Endothelial cell of umbilical vein (primary cell): ENCODE measurements around the gene METTL15. TPM values are rescaled to one million over a fixed set of nuclear protein-coding genes. Genes with fewer than 3 reads are reported as not detected.

Experiments
- BruUV-seq: library from RNA; stranded (reverse); fragments of 400-500 nt; replicated peaks from 2 replicates; lab custom pipeline; 2021; lab: Mats Ljungman, UMichigan
- CTCF ChIA-PET: fragments of 300-600, 350-600 bp; sonication (Branson Sonifier 250); formaldehyde crosslinking; loops from one replicate; lab custom pipeline; 2021; ENCODE audit warnings: antibody characterized with exemption, inconsistent platforms; lab: Charles Lee
- POLR2A ChIA-PET: fragments of 300-600, 350-600 bp; sonication (Branson Sonifier 250); formaldehyde crosslinking; loops from one replicate; lab custom pipeline; 2021; ENCODE audit warnings: antibody characterized with exemption, inconsistent platforms; lab: Charles Lee
- DNase-seq: peaks from one replicate; pipeline ENCODE4 v3.0.0-alpha.2; 2011; ENCODE audit warnings: low read depth, low spot score
- FAIRE-seq: peaks from 2 replicates; lab custom pipeline; 2011; peaks lifted over from hg19 to GRCh38; lab: Jason Lieb, UNC
- H2AFZ ChIP-seq: 2 replicates; pipeline ENCODE4 v1.6.0; 2012; ENCODE audit warnings: low read depth, low read length, control low read depth, inconsistent platforms
- H3K27ac ChIP-seq: 2 replicates; pipeline ENCODE4 v1.5.1; 2011; ENCODE audit warnings: low read depth, mild to moderate bottlenecking, control low read depth, low read length, moderate library complexity; ENCODE audit not compliant: insufficient read depth
- H3K27me3 ChIP-seq, 2 experiments: 2 replicates each; pipeline versions ENCODE4 v1.6.0 to v1.6.1; 2011; ENCODE audit warnings: low read length in 2 of 2, mixed read lengths in 1 of 2; ENCODE audit not compliant: control insufficient read depth in 2 of 2, insufficient read depth in 2 of 2
- H3K36me3 ChIP-seq, 2 experiments: 2 replicates in 1 of 2; 3 replicates in 1 of 2; pipeline ENCODE4 v1.5.1; 2011; ENCODE audit warnings: low read length in 2 of 2, mild to moderate bottlenecking in 1 of 2, moderate library complexity in 1 of 2; ENCODE audit not compliant: control insufficient read depth in 2 of 2, insufficient read depth in 2 of 2; ENCODE audit errors: extremely low read depth in 1 of 2
- H3K4me1 ChIP-seq: 3 replicates; pipeline ENCODE4 v1.5.1; 2011; ENCODE audit warnings: mild to moderate bottlenecking, low read length; ENCODE audit not compliant: control insufficient read depth, insufficient read depth; ENCODE audit errors: extremely low read depth
- H3K4me2 ChIP-seq: 2 replicates; pipeline ENCODE4 v1.6.1; 2011; ENCODE audit warnings: low read length, control low read depth, mixed read lengths; ENCODE audit not compliant: insufficient read depth
- H3K4me3 ChIP-seq, 3 experiments: fragments of 200-600 bp in 1 of 3; sonication (generic), shearing (Covaris generic) in 1 of 3; replicated peaks in 1 of 3; 2 replicates each; pipeline ENCODE4 v1.5.1; 2011 to 2016; ENCODE audit warnings: control low read depth in 3 of 3, low read length in 3 of 3, mild to moderate bottlenecking in 2 of 3, inconsistent platforms in 1 of 3, low read depth in 1 of 3, moderate library complexity in 1 of 3; ENCODE audit not compliant: insufficient read depth in 1 of 3
- H3K79me2 ChIP-seq: 2 replicates; pipeline ENCODE4 v1.6.0; 2012; ENCODE audit warnings: low read length, inconsistent platforms; ENCODE audit not compliant: control insufficient read depth, insufficient read depth
- H3K9ac ChIP-seq: replicated peaks from 2 replicates; pipeline ENCODE3; 2011; ENCODE audit warnings: low read length, control low read depth; ENCODE audit not compliant: insufficient read depth; ENCODE audit errors: extremely low read depth
- H3K9me1 ChIP-seq: replicated peaks from 3 replicates; pipeline ENCODE4 v1.6.0; 2011; ENCODE audit warnings: mild to moderate bottlenecking, low read length; ENCODE audit not compliant: control insufficient read depth, insufficient read depth; ENCODE audit errors: extremely low read depth
- H3K9me3 ChIP-seq: replicated peaks from 2 replicates; pipeline ENCODE4 v1.5.1; 2012; ENCODE audit warnings: low read length, inconsistent platforms; ENCODE audit not compliant: control insufficient read depth, insufficient read depth
- H4K20me1 ChIP-seq: replicated peaks from 2 replicates; pipeline ENCODE3; 2011; ENCODE audit warnings: mild to moderate bottlenecking, low read length; ENCODE audit not compliant: control insufficient read depth, insufficient read depth; ENCODE audit errors: extremely low read depth
- CTCF ChIP-seq, 2 donors: IDR thresholded peaks; 1 replicate in 1 of 2; 2 replicates in 1 of 2; pipeline ENCODE4 v1.5.1; 2011; ENCODE audit warnings: low read length in 2 of 2, mild to moderate bottlenecking in 2 of 2, moderate library complexity in 2 of 2, control low read depth in 1 of 2, inconsistent platforms in 1 of 2, low read depth in 1 of 2; ENCODE audit not compliant: insufficient read depth in 1 of 2; ENCODE audit errors: extremely low read depth in 1 of 2
- EZH2 ChIP-seq: IDR thresholded peaks from 2 replicates; pipeline ENCODE4 v1.6.1; 2012; ENCODE audit warnings: borderline replicate concordance, low read depth, mild to moderate bottlenecking, moderate library complexity, low read length, inconsistent platforms; ENCODE audit not compliant: severe bottlenecking
- FOS ChIP-seq: IDR thresholded peaks from 2 replicates; pipeline ENCODE4 v1.6.1; 2011; ENCODE audit warnings: mild to moderate bottlenecking, low read length, moderate library complexity, borderline replicate concordance; ENCODE audit not compliant: insufficient read depth
- GATA2 ChIP-seq: IDR thresholded peaks from 2 replicates; pipeline ENCODE4 v1.7.0; 2011; ENCODE audit warnings: low read depth, mild to moderate bottlenecking, moderate library complexity, mixed read lengths, low read length; ENCODE audit not compliant: insufficient read length, insufficient read depth
- MAX ChIP-seq: IDR thresholded peaks from 2 replicates; pipeline ENCODE4 v1.6.1; 2011; ENCODE audit not compliant: insufficient read depth, insufficient read length
- MYC ChIP-seq: IDR thresholded peaks from one replicate; pipeline ENCODE4 v1.6.1; 2011; ENCODE audit warnings: mild to moderate bottlenecking, low read depth, low read length
- POLR2A ChIP-seq: IDR thresholded peaks from 2 replicates; pipeline ENCODE4 v1.6.1; 2012; ENCODE audit warnings: low read depth, mild to moderate bottlenecking, control low read depth, low read length
- POLR2AphosphoS5 ChIP-seq: IDR thresholded peaks from 2 replicates; pipeline ENCODE4 v1.6.1; 2012; ENCODE audit warnings: low read depth, mild to moderate bottlenecking, control low read depth, low read length, moderate library complexity; ENCODE audit not compliant: insufficient read depth
- dilution Hi-C: fragments of 300-500 bp; cut with MboI; formaldehyde crosslinking; loops from one replicate; pipeline ENCODE4 v1.15.0; 2019; ENCODE audit warnings: low sequenced_read_pairs; ENCODE audit not compliant: extremely low pct_ligation_motif_present
- intact Hi-C: fragments of 100-400 bp; cut with micrococcal nuclease; formaldehyde crosslinking; loops from one replicate; pipeline ENCODE4 v1.10.0; 2022
- polyA plus RNA-seq, 4 experiments: library from polyadenylated mRNA; depleted of rRNA in 3 of 4; stranded (reverse) in 3 of 4; unstranded in 1 of 4; fragments of >200 nt; gene quantifications; 2 replicates each; pipeline versions ENCODE4 v1.2.1 to v1.2.3, GENCODE V29; 2011 to 2012; ENCODE audit warnings: missing spikeins in 1 of 4
- total RNA-seq: library from RNA; stranded (reverse); gene quantifications from 2 replicates; pipeline ENCODE4 v1.2.3, GENCODE V29; 2021

Gene METTL15
- total and polyA plus RNA-seq, 2 donors (not counting 3 experiments of a cell fraction or from before 2014, with no cell fraction given) = 3.2 to 12.1 TPM

GRCh38 chr11:28350216-28350615 lies 242.0 kb downstream of the METTL15 start:
- H3K36me3 ChIP-seq = no peaks in the 10 kb centered on the region
- no peak for TF ChIP-seq FOS
- TF ChIP-seq MYC = no peak
- TF ChIP-seq POLR2AphosphoS5 = no peak
- no peak for TF ChIP-seq GATA2
- no peak for TF ChIP-seq POLR2A
- no peak for TF ChIP-seq EZH2
- no peak for TF ChIP-seq CTCF (IDR thresholded peaks at IDR 0.05; ENCODE audit: extremely low read depth in 1 of 2, insufficient read depth in 1 of 2, low read depth in 1 of 2, low read length in 2 of 2)
- TF ChIP-seq MAX = no peak
- no peaks in the 10 kb centered on the region for H3K9me1 ChIP-seq
- no peak overlapping the region for H3K9ac ChIP-seq
- no peak overlapping the region for H3K27ac ChIP-seq
- H3K9me3 ChIP-seq = no peaks in the 10 kb centered on the region
- H3K4me3 ChIP-seq = no peak overlapping the region
- no peaks in the 10 kb centered on the region for H3K4me1 ChIP-seq
- DNase-seq (no peak), FAIRE-seq (no peak)
- H3K4me2 ChIP-seq = no peak overlapping the region
- dilution Hi-C loops = no loop called here
- BruUV-seq = no TSS peak
- intact Hi-C loops = no loop called here
- ChIA-PET CTCF (interaction anchor here (0.7 to 1.0 kb wide), 2 partner anchors 61 to 89 kb away, joined by 3 to 4 read pairs; no protein-coding TSS in a partner anchor), POLR2A (no interaction called here)
- H3K27me3 ChIP-seq = no peaks in the 10 kb centered on the region
- no peaks in the 10 kb centered on the region for H3K79me2 ChIP-seq
- H4K20me1 ChIP-seq = no peaks in the 10 kb centered on the region
- no peak overlapping the region for H2AFZ ChIP-seq
